Measurements from ENCODE around the gene LRFN2.

The LRFN2 gene

DNA sequence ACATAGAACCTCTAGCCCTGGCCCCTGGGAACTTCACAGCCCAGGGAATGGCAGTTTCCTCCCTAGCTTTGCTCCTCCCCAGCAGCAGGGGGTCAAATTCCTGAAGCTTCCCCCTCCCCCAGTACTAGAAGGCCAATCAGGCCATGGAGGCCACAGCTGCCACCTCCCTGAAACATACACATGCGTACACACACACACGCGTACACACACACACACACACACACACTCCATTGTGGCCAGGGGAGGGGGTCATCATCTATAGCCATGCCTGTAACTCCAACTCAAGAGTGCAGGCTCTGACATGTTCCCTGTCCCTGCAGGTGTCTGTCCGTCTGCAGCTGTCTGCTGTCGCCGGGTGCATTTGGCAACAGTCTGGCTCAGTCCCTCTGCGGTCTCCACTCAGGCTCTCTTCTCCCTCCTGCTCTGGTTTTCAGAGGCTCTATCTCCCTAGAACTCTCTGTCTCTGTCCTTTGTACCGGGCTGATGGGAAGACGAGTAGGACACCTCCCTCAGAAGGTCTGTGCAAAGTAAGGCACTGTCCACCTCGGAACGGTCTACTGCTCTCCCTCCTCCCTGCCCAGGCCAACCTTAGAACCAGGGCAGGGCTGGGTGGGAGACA, 1.4 kb downstream of the LRFN2 start:
- Histone ChIP-seq H4K20me1 (ENCODE audit: insufficient read depth, low read length, poor library complexity, severe bottlenecking) (no peaks in the 10 kb centered on the region), H2AFZ (ENCODE audit: low read length) (0 out of 2 replicates have a peak overlapping the region, but pooled peaks have one; percentile 64), H3K9ac (ENCODE audit: low read depth, low read length, poor library complexity, severe bottlenecking) (peak overlapping the region; percentile 97), H3F3A (ENCODE audit: low read depth) (no peaks in the 10 kb centered on the region), H3K4me2 (ENCODE audit: low read depth, low read length, poor library complexity, severe bottlenecking) (peak overlapping the region; percentile 90), H3K36me3 (ENCODE audit: insufficient read depth, low read length) (no peaks in the 10 kb centered on the region), H3K27me3 (ENCODE audit: insufficient read depth, low read length, poor library complexity, severe bottlenecking) (no peaks in the 10 kb centered on the region), H3K79me2 (ENCODE audit: insufficient read depth, low read length) (peaks cover 58% of the 10 kb centered on the region), H3K9me2 (replicated peaks; ENCODE audit: low read depth, low read length) (no peaks in the 10 kb centered on the region), H3K9me3 (ENCODE audit: insufficient read depth, low read depth, low read length) (no peaks in the 10 kb centered on the region), H3K4me3 (ENCODE audit: low read length, poor library complexity, severe bottlenecking) (peak overlapping the region; percentile 97), H3K4me1 (ENCODE audit: insufficient read depth, low read length, poor library complexity, severe bottlenecking) (peaks cover 52% of the 10 kb centered on the region)
- TF ChIP-seq CTCF (conservative IDR thresholded peaks at IDR 0.05; ENCODE audit: low read length) (no peak), EZH2phosphoT487 (IDR thresholded peaks at IDR 0.05; ENCODE audit: borderline replicate concordance) (no peak)

- Histone ChIP-seq H3K9me2 (replicated peaks; ENCODE audit: low read depth, low read length) (no peaks in the 10 kb centered on the region), H3K9ac (ENCODE audit: low read depth, low read length, poor library complexity, severe bottlenecking) (peak overlapping the region; percentile 97), H3K79me2 (ENCODE audit: insufficient read depth, low read length) (peaks cover 64% of the 10 kb centered on the region), H3K4me1 (ENCODE audit: insufficient read depth, low read length, poor library complexity, severe bottlenecking) (peaks cover 57% of the 10 kb centered on the region), H2AFZ (ENCODE audit: low read length) (no peak overlapping the region), H3K4me2 (ENCODE audit: low read depth, low read length, poor library complexity, severe bottlenecking) (peak overlapping the region; percentile 90), H3K9me3 (ENCODE audit: insufficient read depth, low read depth, low read length) (no peaks in the 10 kb centered on the region), H3K27me3 (ENCODE audit: insufficient read depth, low read length, poor library complexity, severe bottlenecking) (no peaks in the 10 kb centered on the region), H3K4me3 (ENCODE audit: low read length, poor library complexity, severe bottlenecking) (peak overlapping the region; percentile 97), H3K36me3 (ENCODE audit: insufficient read depth, low read length) (no peaks in the 10 kb centered on the region), H3F3A (ENCODE audit: low read depth) (no peaks in the 10 kb centered on the region), H4K20me1 (ENCODE audit: insufficient read depth, low read length, poor library complexity, severe bottlenecking) (no peaks in the 10 kb centered on the region)
- TF ChIP-seq CTCF (conservative IDR thresholded peaks at IDR 0.05; ENCODE audit: low read length) (no peak), EZH2phosphoT487 (IDR thresholded peaks at IDR 0.05; ENCODE audit: borderline replicate concordance) (no peak)
Observed at GRCh38 chr6:40585223-40585622, 1.9 kb downstream of the LRFN2 start.

DNA sequence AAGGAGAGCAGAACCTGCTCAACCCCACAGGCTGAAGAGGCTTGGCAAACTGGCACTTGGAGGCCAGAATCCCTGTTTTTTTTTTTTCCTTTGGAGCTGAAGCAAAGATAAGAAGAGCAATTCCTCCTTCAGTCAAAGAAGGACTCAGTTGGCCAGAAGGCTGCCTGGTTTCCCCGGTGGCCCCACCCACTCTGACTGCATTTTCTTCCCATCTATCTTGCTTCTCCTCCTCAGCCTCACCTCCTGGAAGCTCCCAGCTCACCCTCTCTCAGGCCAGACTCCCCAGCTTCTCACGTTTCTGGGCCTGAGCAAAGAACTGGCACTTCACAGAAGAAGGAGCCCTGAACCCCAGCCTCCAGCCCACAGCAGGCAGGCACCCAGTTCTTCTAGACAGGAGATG, 2.4 kb downstream of the LRFN2 start:
- Histone ChIP-seq H3K4me1 (ENCODE audit: insufficient read depth, low read length, poor library complexity, severe bottlenecking) (peaks cover 62% of the 10 kb centered on the region), H3K9ac (ENCODE audit: low read depth, low read length, poor library complexity, severe bottlenecking) (peak overlapping the region; percentile 97), H3K4me2 (ENCODE audit: low read depth, low read length, poor library complexity, severe bottlenecking) (peak overlapping the region; percentile 90), H3K79me2 (ENCODE audit: insufficient read depth, low read length) (peaks cover 68% of the 10 kb centered on the region), H3K9me3 (ENCODE audit: insufficient read depth, low read depth, low read length) (no peaks in the 10 kb centered on the region), H3K9me2 (replicated peaks; ENCODE audit: low read depth, low read length) (no peaks in the 10 kb centered on the region), H3F3A (ENCODE audit: low read depth) (no peaks in the 10 kb centered on the region), H3K36me3 (ENCODE audit: insufficient read depth, low read length) (no peaks in the 10 kb centered on the region), H4K20me1 (ENCODE audit: insufficient read depth, low read length, poor library complexity, severe bottlenecking) (no peaks in the 10 kb centered on the region), H3K27me3 (ENCODE audit: insufficient read depth, low read length, poor library complexity, severe bottlenecking) (no peaks in the 10 kb centered on the region), H2AFZ (ENCODE audit: low read length) (no peak overlapping the region), H3K4me3 (ENCODE audit: low read length, poor library complexity, severe bottlenecking) (peak overlapping the region; percentile 97)
- TF ChIP-seq CTCF (conservative IDR thresholded peaks at IDR 0.05; ENCODE audit: low read length) (no peak), EZH2phosphoT487 (IDR thresholded peaks at IDR 0.05; ENCODE audit: borderline replicate concordance) (no peak)

All from Loucy (cell line).